GM12892 (cell line): ENCODE data around the gene LCMT1.

Experiments
- POLR2A ChIP-seq: IDR thresholded peaks from 2 replicates; pipeline ENCODE4 v1.6.1; 2011; ENCODE audit warnings: low read depth, low read length, control low read depth
- POLR2AphosphoS5 ChIP-seq: IDR thresholded peaks from 2 replicates; pipeline ENCODE4 v1.6.1; 2011; ENCODE audit warnings: low read depth, low read length, control low read depth
- TAF1 ChIP-seq: IDR thresholded peaks from 2 replicates; pipeline ENCODE4 v1.6.1; 2011; ENCODE audit warnings: low read depth, mild to moderate bottlenecking, control low read depth, low read length, borderline replicate concordance

DNA sequence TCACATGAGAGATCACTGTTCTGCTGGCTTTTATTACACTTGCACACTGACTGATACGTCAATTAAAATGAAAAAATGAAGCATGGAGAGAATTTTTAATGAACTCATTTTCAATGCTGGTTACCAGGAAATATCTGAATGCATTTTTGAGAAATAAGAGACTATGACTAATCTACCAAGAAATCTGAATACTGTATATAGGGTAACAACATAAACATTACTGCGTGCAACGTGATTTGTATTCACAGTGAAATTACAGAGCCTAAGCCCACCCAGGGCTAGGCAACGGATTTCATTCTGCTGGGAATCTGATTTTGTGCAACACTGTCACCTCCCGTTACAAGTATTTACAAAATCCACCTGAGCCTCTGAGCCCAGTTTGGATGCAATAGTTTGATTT lies 23.8 kb upstream of the LCMT1 start:
- TF ChIP-seq POLR2AphosphoS5 (no peak), TAF1 (no peak), POLR2A (no peak)
